ENCODE measurements around the gene GUCA1A.

DNA sequence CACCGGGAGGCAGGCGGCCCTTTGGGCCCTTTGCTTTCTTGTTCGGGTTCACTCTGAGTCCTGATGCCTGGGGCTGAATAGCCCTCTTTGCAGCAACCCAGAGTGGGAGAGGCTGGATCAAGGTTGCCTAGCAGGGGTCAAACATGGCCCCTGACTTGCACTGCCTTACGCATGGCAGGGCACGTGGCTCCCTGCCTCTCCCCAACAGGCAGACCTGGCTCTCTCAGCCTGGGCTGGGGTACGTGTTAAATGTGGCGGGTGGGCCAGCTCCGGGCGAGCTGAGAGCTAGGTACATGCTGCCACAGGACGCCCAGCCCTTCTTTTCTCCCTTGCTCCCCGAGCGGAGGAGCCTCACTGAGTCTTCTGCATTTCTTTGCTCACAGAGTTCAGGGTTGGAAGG, 38.0 kb upstream of the GUCA1A start:
- no peak for TF ChIP-seq POLR2AphosphoS5 (IDR thresholded peaks at IDR 0.05; ENCODE audit: borderline replicate concordance, low read depth, low read length)
- no peak for TF ChIP-seq EZH2 (IDR thresholded peaks at IDR 0.05)
- TF ChIP-seq FOXP2 (optimal IDR thresholded peaks at IDR 0.05; ENCODE audit: control extremely low read depth, extremely low read length, insufficient read depth): no peak

Data from SK-N-MC (cell line).